COLO668 (cell line): Measurements from ENCODE around the gene NUDT5.
"Not testable (repeated sequence)": the region's sequence is repeated elsewhere in the genome, so short reads cannot be mapped to it uniquely, and the experiment has no call there.

Source experiments
- DNase-seq: peaks from one replicate; lab custom pipeline; 2025; ENCODE audit not compliant: unreplicated experiment; lab: John Stamatoyannopoulos, UW

Gene NUDT5

GRCh38 chr10:12195603-12196506 is at the start of gene NUDT5, which contains the start of gene CDC123:
Gene NUDT5 (minus strand): TSS chr10:12195891. CDS start chr10:12186291, 9,600 bp downstream.
Gene CDC123 (plus strand): TSS chr10:12196188. CDS start chr10:12196246, 58 bp downstream.
- DNase-seq = peak; percentile 83

GRCh38 chr10:12243864-12244620 is 48.4 kb upstream of the NUDT5 start:
- DNase-seq = no peak

- DNase-seq = no peak
Measured at GRCh38 chr10:12241810-12242529, 46.3 kb upstream of the NUDT5 start.

GRCh38 chr10:12238821-12239220 is 43.1 kb upstream of the NUDT5 start:
- no peak for DNase-seq

GRCh38 chr10:12237265-12238220 is 41.9 kb upstream of the NUDT5 start:
- no peak for DNase-seq

GRCh38 chr10:12235796-12236195 is 40.1 kb upstream of the NUDT5 start:
- DNase-seq = no peak

GRCh38 chr10:12235116-12235694 is 39.5 kb upstream of the NUDT5 start:
- no peak for DNase-seq

GRCh38 chr10:12234687-12235086 is 39.0 kb upstream of the NUDT5 start:
- not testable (repeated sequence) for DNase-seq

- no peak for DNase-seq
Measured at GRCh38 chr10:12228851-12229250, 33.2 kb upstream of the NUDT5 start.

GRCh38 chr10:12226438-12226837 is 30.7 kb upstream of the NUDT5 start:
- DNase-seq = not testable (repeated sequence)

- no peak for DNase-seq
Measured at GRCh38 chr10:12225444-12225843, 29.8 kb upstream of the NUDT5 start.

GRCh38 chr10:12221323-12222298 is 25.9 kb upstream of the NUDT5 start:
- DNase-seq = peak; percentile 12

GRCh38 chr10:12218991-12219390 is 23.3 kb upstream of the NUDT5 start:
- DNase-seq = no peak

GRCh38 chr10:12214763-12215218 is 19.1 kb upstream of the NUDT5 start:
- peak; percentile 16 for DNase-seq

- no peak for DNase-seq
Measured at GRCh38 chr10:12214093-12214492, 18.4 kb upstream of the NUDT5 start.

- DNase-seq = no peak
Measured at GRCh38 chr10:12213621-12214020, 17.9 kb upstream of the NUDT5 start.

GRCh38 chr10:12212454-12212853 is 16.8 kb upstream of the NUDT5 start:
- DNase-seq = peak; percentile 24

- no peak for DNase-seq
Measured at GRCh38 chr10:12208460-12208859, 12.8 kb upstream of the NUDT5 start.
